ENCODE measurements around the gene CHID1.

DNA sequence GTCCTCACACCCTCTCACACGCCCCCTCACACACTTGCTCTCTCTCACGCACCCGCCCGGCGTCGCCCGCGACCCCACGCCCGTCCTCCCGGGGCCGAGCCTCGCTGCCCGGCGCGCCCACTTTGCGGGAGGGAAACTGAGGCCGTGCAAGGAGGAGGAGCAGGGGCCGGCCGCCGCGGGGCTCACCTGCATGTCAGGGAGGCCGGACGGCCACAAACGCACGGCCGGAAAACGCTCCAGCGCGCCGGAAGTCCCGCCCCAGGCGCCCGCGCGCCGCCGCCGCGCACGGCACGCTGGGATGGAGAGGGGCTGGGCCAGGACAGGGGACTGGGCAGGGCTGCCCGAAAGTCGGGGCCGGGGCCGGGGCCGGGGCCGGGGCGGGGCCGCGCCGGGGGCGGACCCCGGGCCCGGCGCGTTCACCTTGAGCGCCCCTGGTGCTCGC lies at the start of gene CHID1:
- TF ChIP-seq, protein P1, sequence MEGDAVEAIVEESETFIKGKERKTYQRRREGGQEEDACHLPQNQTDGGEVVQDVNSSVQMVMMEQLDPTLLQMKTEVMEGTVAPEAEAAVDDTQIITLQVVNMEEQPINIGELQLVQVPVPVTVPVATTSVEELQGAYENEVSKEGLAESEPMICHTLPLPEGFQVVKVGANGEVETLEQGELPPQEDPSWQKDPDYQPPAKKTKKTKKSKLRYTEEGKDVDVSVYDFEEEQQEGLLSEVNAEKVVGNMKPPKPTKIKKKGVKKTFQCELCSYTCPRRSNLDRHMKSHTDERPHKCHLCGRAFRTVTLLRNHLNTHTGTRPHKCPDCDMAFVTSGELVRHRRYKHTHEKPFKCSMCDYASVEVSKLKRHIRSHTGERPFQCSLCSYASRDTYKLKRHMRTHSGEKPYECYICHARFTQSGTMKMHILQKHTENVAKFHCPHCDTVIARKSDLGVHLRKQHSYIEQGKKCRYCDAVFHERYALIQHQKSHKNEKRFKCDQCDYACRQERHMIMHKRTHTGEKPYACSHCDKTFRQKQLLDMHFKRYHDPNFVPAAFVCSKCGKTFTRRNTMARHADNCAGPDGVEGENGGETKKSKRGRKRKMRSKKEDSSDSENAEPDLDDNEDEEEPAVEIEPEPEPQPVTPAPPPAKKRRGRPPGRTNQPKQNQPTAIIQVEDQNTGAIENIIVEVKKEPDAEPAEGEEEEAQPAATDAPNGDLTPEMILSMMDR (IDR thresholded peaks at IDR 0.05) = no peak
- no peak for TF ChIP-seq EZH2 (IDR thresholded peaks at IDR 0.05)
